ENCODE results near the gene CACNA1C.

The CACNA1C gene

GRCh38 chr12:2312770-2313169 is 260.0 kb downstream of the CACNA1C start:
- TF ChIP-seq CTCF (IDR thresholded peaks at IDR 0.05; ENCODE audit: borderline replicate concordance, control extremely low read depth, extremely low read depth, insufficient read depth, missing control alignments), result no peak
- in situ Hi-C loops (cut with MboI; ENCODE audit: low sequenced_read_pairs, unreplicated experiment), result no loop called here
- DNase-seq (ENCODE audit: low spot score), result no peak

GRCh38 chr12:2314492-2314891 is 261.7 kb downstream of the CACNA1C start:
- TF ChIP-seq CTCF (IDR thresholded peaks at IDR 0.05; ENCODE audit: borderline replicate concordance, control extremely low read depth, extremely low read depth, insufficient read depth, missing control alignments), result no peak
- no peak for DNase-seq (ENCODE audit: low spot score)
- in situ Hi-C loops (cut with MboI; ENCODE audit: low sequenced_read_pairs, unreplicated experiment), result no loop called here

GRCh38 chr12:2317772-2318171 is 265.0 kb downstream of the CACNA1C start:
- no peak for DNase-seq (ENCODE audit: low spot score)
- TF ChIP-seq CTCF (IDR thresholded peaks at IDR 0.05; ENCODE audit: borderline replicate concordance, control extremely low read depth, extremely low read depth, insufficient read depth, missing control alignments), result no peak
- in situ Hi-C loops (cut with MboI; ENCODE audit: low sequenced_read_pairs, unreplicated experiment), result no loop called here

GRCh38 chr12:2318286-2318685 is 265.5 kb downstream of the CACNA1C start:
- DNase-seq (ENCODE audit: low spot score), result no peak
- TF ChIP-seq CTCF (IDR thresholded peaks at IDR 0.05; ENCODE audit: borderline replicate concordance, control extremely low read depth, extremely low read depth, insufficient read depth, missing control alignments), result no peak
- in situ Hi-C loops (cut with MboI; ENCODE audit: low sequenced_read_pairs, unreplicated experiment), result no loop called here

- in situ Hi-C loops (cut with MboI; ENCODE audit: low sequenced_read_pairs, unreplicated experiment), result no loop called here
- TF ChIP-seq CTCF (IDR thresholded peaks at IDR 0.05; ENCODE audit: borderline replicate concordance, control extremely low read depth, extremely low read depth, insufficient read depth, missing control alignments), result no peak
- no peak for DNase-seq (ENCODE audit: low spot score)
These were observed 266.3 kb downstream of the CACNA1C start for GRCh38 chr12:2319136-2319535.

GRCh38 chr12:2319737-2320506 is 267.1 kb downstream of the CACNA1C start:
- no peak for DNase-seq (ENCODE audit: low spot score)
- in situ Hi-C loops (cut with MboI; ENCODE audit: low sequenced_read_pairs, unreplicated experiment), result no loop called here
- TF ChIP-seq CTCF (IDR thresholded peaks at IDR 0.05; ENCODE audit: borderline replicate concordance, control extremely low read depth, extremely low read depth, insufficient read depth, missing control alignments), result no peak
